Glutamatergic neuron (in vitro differentiated cells): Measurements from ENCODE around the gene TMEM238. TPM values are rescaled to one million over a fixed set of nuclear protein-coding genes. Genes with fewer than 3 reads are reported as not detected.

ENCODE experiments used
- DNase-seq: peaks from one replicate; pipeline ENCODE4 v3.0.0; 2022
- H3K27ac Mint-ChIP-seq: one replicate; pipeline ENCODE4 v1.8.0; 2020; ENCODE audit warnings: mild to moderate bottlenecking, mixed read lengths, inconsistent platforms; ENCODE audit not compliant: unreplicated experiment
- H3K27me3 Mint-ChIP-seq: one replicate; pipeline ENCODE4 v1.8.0; 2020; ENCODE audit warnings: mild to moderate bottlenecking, moderate library complexity, mixed read lengths, inconsistent platforms; ENCODE audit not compliant: unreplicated experiment
- H3K36me3 Mint-ChIP-seq: one replicate; pipeline ENCODE4 v1.8.0; 2020; ENCODE audit warnings: mild to moderate bottlenecking, mixed read lengths, inconsistent platforms; ENCODE audit not compliant: unreplicated experiment
- H3K4me1 Mint-ChIP-seq: one replicate; pipeline ENCODE4 v1.8.0; 2020; ENCODE audit warnings: mild to moderate bottlenecking, low read depth, mixed read lengths, inconsistent platforms; ENCODE audit not compliant: unreplicated experiment
- H3K4me3 Mint-ChIP-seq: one replicate; pipeline ENCODE4 v1.8.0; 2020; ENCODE audit warnings: mild to moderate bottlenecking, mixed read lengths, inconsistent platforms; ENCODE audit not compliant: unreplicated experiment
- H3K9me3 Mint-ChIP-seq: one replicate; pipeline ENCODE4 v1.8.0; 2020; ENCODE audit warnings: mild to moderate bottlenecking, moderate library complexity, mixed read lengths, inconsistent platforms; ENCODE audit not compliant: unreplicated experiment
- CTCF ChIP-seq: fragments of 200-600 bp; sonication (generic); IDR thresholded peaks from one replicate; pipeline ENCODE4 v1.5.0; 2021; ENCODE audit not compliant: partially characterized antibody, unreplicated experiment
- total RNA-seq: library from RNA; stranded (reverse); fragmentation: NEBNext Ultra II Directional; extraction: Animal tissue kit (Norgen Biotek cat#: 25700); gene quantifications from one replicate; pipeline ENCODE4 v1.2.1, GENCODE V29; 2021; ENCODE audit not compliant: unreplicated experiment

The TMEM238 gene
- total RNA-seq, 1 donor from 2014 or later = 1.3 TPM

GRCh38 chr19:55377356-55378131, 6.5 kb downstream of the TMEM238 start:
- peak overlapping the region; percentile 63 for H3K4me3 Mint-ChIP-seq
- no peaks in the 10 kb centered on the region for H3K36me3 Mint-ChIP-seq
- DNase-seq = peak; percentile 77
- peaks cover 16% of the 10 kb centered on the region for H3K4me1 Mint-ChIP-seq
- no peak for TF ChIP-seq CTCF
- peak overlapping the region; percentile 93 for H3K27ac Mint-ChIP-seq
- peaks cover 20% of the 10 kb centered on the region for H3K27me3 Mint-ChIP-seq
- H3K9me3 Mint-ChIP-seq = peaks cover 18% of the 10 kb centered on the region

- H3K9me3 Mint-ChIP-seq = peaks cover 18% of the 10 kb centered on the region
- H3K4me3 Mint-ChIP-seq = peak within 1 kb of the TSS; percentile 77
- H3K36me3 Mint-ChIP-seq = no peaks in the 10 kb centered on the region
- H3K4me1 Mint-ChIP-seq = peaks cover 21% of the 10 kb centered on the region
- H3K27ac Mint-ChIP-seq = peak within 1 kb of the TSS; percentile 93
- no peak for DNase-seq
- no peak for TF ChIP-seq CTCF
- H3K27me3 Mint-ChIP-seq = peaks cover 15% of the 10 kb centered on the region
Observed at GRCh38 chr19:55376241-55376933, 7.7 kb downstream of the TMEM238 start, which contains the start of gene TMEM190. Gene TMEM190 (plus strand): TSS chr19:55376826. CDS start chr19:55376854, 28 bp downstream.

DNA sequence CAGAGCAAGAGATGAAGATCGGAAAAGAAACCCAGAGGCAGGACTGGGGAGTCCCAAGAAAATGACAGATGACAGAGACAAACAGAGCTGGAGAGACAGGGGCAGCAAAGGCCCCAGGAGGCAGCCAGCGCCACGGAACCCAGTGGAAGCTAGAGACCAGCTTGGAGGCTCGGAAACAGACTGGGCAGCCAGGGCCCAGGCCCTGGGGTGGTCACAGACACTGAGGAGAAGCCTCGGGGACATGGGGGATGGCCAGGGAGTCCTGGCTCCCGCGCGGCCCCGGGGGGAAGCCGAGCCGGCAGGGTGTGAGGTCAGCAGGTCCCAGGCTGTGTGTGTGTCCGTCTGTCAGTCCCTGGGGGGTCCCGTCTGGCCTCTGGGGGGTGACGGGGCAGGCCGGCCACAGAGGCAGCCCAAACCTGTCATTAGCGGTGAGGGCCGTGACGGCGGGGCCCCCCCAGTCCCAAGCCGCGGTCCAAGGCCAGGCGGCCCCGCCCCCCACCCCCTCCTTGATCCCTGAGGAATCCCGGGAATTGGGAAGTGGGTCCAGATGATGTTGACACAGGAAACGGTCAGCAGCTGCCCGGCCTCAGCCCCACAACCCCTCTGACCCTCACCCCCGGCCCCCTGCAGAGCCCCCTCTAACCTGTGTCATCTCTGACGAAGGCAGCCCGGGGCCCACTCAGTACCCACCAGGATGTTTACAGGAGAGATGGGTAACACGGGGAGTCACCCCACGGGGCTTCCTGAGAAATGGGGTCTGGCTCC, 9.9 kb downstream of the TMEM238 start:
- Mint-ChIP-seq H3K27me3 (peaks cover 13% of the 10 kb centered on the region), H3K9me3 (peaks cover 15% of the 10 kb centered on the region), H3K4me3 (peak overlapping the region; percentile 83), H3K36me3 (no peaks in the 10 kb centered on the region), H3K4me1 (peaks cover 23% of the 10 kb centered on the region), H3K27ac (peak overlapping the region; percentile 90)
- peak; percentile 67 for DNase-seq
- no peak for TF ChIP-seq CTCF

DNA sequence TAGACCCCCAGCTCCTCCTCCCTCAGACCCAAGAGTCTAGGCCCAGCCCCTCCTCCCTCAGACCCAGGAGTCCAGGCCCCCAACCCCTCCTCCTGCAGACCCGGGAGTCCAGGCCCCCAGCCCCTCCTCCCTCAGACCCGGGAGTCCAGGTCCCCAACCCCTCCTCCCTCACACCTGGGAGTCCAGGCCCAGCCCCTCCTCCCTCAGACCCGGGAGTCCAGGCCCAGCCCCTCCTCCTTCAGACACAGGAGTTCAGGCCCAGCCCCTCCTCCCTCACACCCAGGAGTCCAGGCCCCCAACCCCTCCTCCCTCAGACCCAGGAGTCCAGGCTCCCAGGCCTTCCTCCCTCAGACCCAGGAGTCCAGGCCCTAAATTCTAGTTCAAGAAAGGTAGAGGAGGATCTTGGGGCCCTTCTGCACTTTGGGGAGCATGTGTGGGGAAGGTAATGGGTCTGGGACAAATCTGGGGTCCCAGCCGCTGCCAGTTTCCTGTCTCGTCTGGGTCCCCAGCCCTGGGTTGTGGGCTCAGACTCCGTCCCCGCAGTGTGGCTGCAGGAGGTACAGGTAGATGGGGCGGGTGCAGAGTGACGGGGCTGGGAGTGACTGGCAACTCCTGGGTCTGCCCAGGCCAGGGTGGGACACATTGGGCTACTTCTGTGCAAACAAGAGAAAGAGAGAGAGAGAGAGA, 10.6 kb downstream of the TMEM238 start:
- TF ChIP-seq CTCF = no peak
- H3K27me3 Mint-ChIP-seq = peaks cover 12% of the 10 kb centered on the region
- peaks cover 11% of the 10 kb centered on the region for H3K9me3 Mint-ChIP-seq
- peaks cover 23% of the 10 kb centered on the region for H3K4me1 Mint-ChIP-seq
- peak overlapping the region; percentile 90 for H3K27ac Mint-ChIP-seq
- H3K36me3 Mint-ChIP-seq = no peaks in the 10 kb centered on the region
- peak overlapping the region; percentile 83 for H3K4me3 Mint-ChIP-seq
- DNase-seq = no peak
